Hepatocyte (in vitro differentiated cells): ENCODE results near the gene GPD1. TPM values are rescaled to one million over a fixed set of nuclear protein-coding genes. Genes with fewer than 3 reads are reported as not detected.

ENCODE experiments used
- DNase-seq: peaks from one replicate; pipeline ENCODE4 v3.0.0-alpha.2; 2016; ENCODE audit warnings: low spot score
- H2AFZ ChIP-seq: fragments of 200-600 bp; sonication (generic); 2 replicates; pipeline ENCODE4 v1.6.0; 2016; ENCODE audit warnings: antibody characterized with exemption, mild to moderate bottlenecking
- H3K27ac ChIP-seq: fragments of 200-600 bp; sonication (generic); 2 replicates; pipeline ENCODE4 v1.5.1; 2016; ENCODE audit warnings: mild to moderate bottlenecking
- H3K27me3 ChIP-seq: fragments of 200-600 bp; sonication (generic); 2 replicates; pipeline ENCODE4 v1.6.1; 2016
- H3K36me3 ChIP-seq: fragments of 200-600 bp; sonication (generic); replicated peaks from 2 replicates; pipeline ENCODE4 v1.5.1; 2016; ENCODE audit warnings: low read depth; ENCODE audit not compliant: insufficient read depth
- H3K4me1 ChIP-seq: fragments of 200-600 bp; sonication (generic); 2 replicates; pipeline ENCODE4 v1.5.1; 2016; ENCODE audit warnings: mild to moderate bottlenecking, moderate library complexity; ENCODE audit not compliant: insufficient read depth
- H3K4me2 ChIP-seq: fragments of 200-600 bp; sonication (generic); 2 replicates; pipeline ENCODE4 v1.6.0; 2016
- H3K4me3 ChIP-seq: fragments of 200-600 bp; sonication (generic); 2 replicates; pipeline ENCODE4 v1.5.1; 2016; ENCODE audit warnings: mild to moderate bottlenecking
- H3K79me2 ChIP-seq: fragments of 200-600 bp; sonication (generic); 2 replicates; pipeline ENCODE4 v1.6.0; 2017; ENCODE audit warnings: mild to moderate bottlenecking
- H3K9me2 ChIP-seq: fragments of 200-600 bp; sonication (generic); replicated peaks from 2 replicates; pipeline ENCODE4 v1.6.0; 2017; ENCODE audit warnings: mild to moderate bottlenecking; ENCODE audit not compliant: insufficient read depth
- H3K9me3 ChIP-seq: fragments of 200-600 bp; sonication (generic); 2 replicates; pipeline ENCODE4 v1.5.1; 2016; ENCODE audit warnings: low read depth, mild to moderate bottlenecking
- H4K20me1 ChIP-seq: fragments of 200-600 bp; sonication (generic); 2 replicates; pipeline ENCODE4 v1.6.0; 2016; ENCODE audit warnings: mild to moderate bottlenecking; ENCODE audit not compliant: insufficient read depth, poor library complexity, severe bottlenecking
- CTCF ChIP-seq: fragments of 200-600 bp; sonication (generic); IDR thresholded peaks from 2 replicates; pipeline ENCODE4 v1.5.1; 2016; ENCODE audit warnings: antibody characterized with exemption, mild to moderate bottlenecking; ENCODE audit not compliant: poor library complexity
- EZH2 ChIP-seq: fragments of 200-600 bp; sonication (generic); IDR thresholded peaks from 2 replicates; pipeline ENCODE4 v1.6.1; 2016; ENCODE audit warnings: antibody characterized with exemption, mild to moderate bottlenecking, borderline replicate concordance
- EZH2phosphoT487 ChIP-seq: fragments of 200-600 bp; sonication (generic); IDR thresholded peaks from one replicate; pipeline ENCODE4 v1.6.1; 2018; ENCODE audit warnings: antibody characterized with exemption, mild to moderate bottlenecking, low read depth, moderate library complexity; ENCODE audit not compliant: unreplicated experiment, severe bottlenecking
- WGBS: methylation state at CpG from one replicate; pipeline ENCODE4 v1.1.6; 2016; ENCODE audit warnings: low lambda C conversion rate; ENCODE audit errors: missing lambda C conversion rate; 5-methylcytosine and 5-hydroxymethylcytosine counted together
- polyA plus RNA-seq: library from polyadenylated mRNA; unstranded; fragments of >200 nt; fragmentation: Nextera tagmentation; extraction: Ambion mirVana; gene quantifications from 2 replicates; pipeline ENCODE4 v1.2.1, GENCODE V29; 2016
- total RNA-seq: library from RNA; depleted of rRNA; stranded (reverse); fragments of >200 nt; gene quantifications from 2 replicates; pipeline ENCODE4 v1.2.3, GENCODE V29; 2014

Gene GPD1
- total and polyA plus RNA-seq, 2 experiments from 2014 or later, result 30.6 to 64.1 TPM

DNA sequence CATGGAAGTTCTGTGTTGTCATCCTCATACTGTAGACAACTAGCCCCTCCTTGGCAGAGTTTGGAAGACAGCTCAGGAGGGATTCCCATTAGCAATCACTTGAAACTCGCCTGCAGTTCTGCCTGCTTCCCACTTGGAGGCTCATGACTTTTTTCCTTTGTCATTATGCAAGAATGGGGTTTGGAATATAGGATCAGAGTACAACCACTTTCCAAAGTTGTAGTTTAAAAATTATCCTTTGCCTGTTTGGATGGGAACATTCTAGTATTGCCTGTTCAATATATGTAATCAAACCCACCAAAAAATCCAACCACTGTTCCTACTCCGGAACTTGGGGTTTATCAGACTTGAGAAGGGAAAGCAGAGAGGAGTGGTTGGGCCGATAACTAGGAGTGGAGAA lies 2.1 kb upstream of the GPD1 start:
- peak; percentile 62 for DNase-seq
- Histone ChIP-seq H3K9me2 (no peaks in the 10 kb centered on the region), H3K79me2 (peaks cover 2% of the 10 kb centered on the region), H3K27ac (peak overlapping the region; percentile 11), H4K20me1 (no peaks in the 10 kb centered on the region), H3K4me2 (no peak overlapping the region), H3K36me3 (no peaks in the 10 kb centered on the region), H2AFZ (no peak overlapping the region), H3K9me3 (no peaks in the 10 kb centered on the region), H3K4me1 (peaks cover 25% of the 10 kb centered on the region), H3K4me3 (no peak overlapping the region), H3K27me3 (no peaks in the 10 kb centered on the region)
- TF ChIP-seq CTCF, result peak; percentile 50
- no peak for TF ChIP-seq EZH2
- WGBS, result 69% methylated on average over 3 of the region's 3 CpGs

DNA sequence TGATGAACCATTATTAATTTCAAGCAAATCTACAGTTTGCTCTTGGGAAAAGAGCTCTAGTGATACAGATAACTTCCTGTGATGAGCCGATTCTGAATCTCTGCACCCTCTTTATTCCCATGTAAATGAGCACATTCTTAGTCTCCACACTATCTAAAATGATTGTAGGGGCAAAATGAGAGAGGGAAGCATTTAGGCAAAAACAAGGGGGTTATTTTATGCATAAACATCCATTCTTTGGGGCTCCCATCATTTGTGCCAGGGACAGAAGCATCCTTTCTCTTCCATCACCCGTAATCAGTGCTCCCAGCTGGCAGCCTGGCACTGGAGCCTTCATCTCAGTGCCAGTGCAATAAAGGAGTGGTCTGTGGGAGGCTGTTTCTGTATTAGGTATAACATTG lies 1.7 kb upstream of the GPD1 start:
- Histone ChIP-seq H3K27me3 (no peaks in the 10 kb centered on the region), H3K4me1 (peaks cover 25% of the 10 kb centered on the region), H3K4me3 (no peak overlapping the region), H4K20me1 (no peaks in the 10 kb centered on the region), H3K27ac (peak overlapping the region; percentile 11), H3K4me2 (no peak overlapping the region), H3K79me2 (peaks cover 2% of the 10 kb centered on the region), H2AFZ (no peak overlapping the region), H3K9me2 (no peaks in the 10 kb centered on the region), H3K9me3 (no peaks in the 10 kb centered on the region), H3K36me3 (no peaks in the 10 kb centered on the region)
- 92% methylated on average over 2 of the region's 2 CpGs for WGBS
- TF ChIP-seq EZH2 (no peak), EZH2phosphoT487 (no peak), CTCF (no peak)
- no peak for DNase-seq

GRCh38 chr12:50102646-50103309 lies 1.0 kb upstream of the GPD1 start:
- no peaks in the 10 kb centered on the region for H3K36me3 ChIP-seq
- H3K9me2 ChIP-seq, result no peaks in the 10 kb centered on the region
- no peak for DNase-seq
- H3K4me2 ChIP-seq, result no peak overlapping the region
- peaks cover 25% of the 10 kb centered on the region for H3K4me1 ChIP-seq
- H3K4me3 ChIP-seq, result no peak overlapping the region
- TF ChIP-seq EZH2phosphoT487, result no peak
- TF ChIP-seq EZH2, result no peak
- TF ChIP-seq CTCF, result no peak
- no peaks in the 10 kb centered on the region for H3K9me3 ChIP-seq
- no peaks in the 10 kb centered on the region for H4K20me1 ChIP-seq
- no peak overlapping the region for H2AFZ ChIP-seq
- peak overlapping the region; percentile 84 for H3K27ac ChIP-seq
- H3K79me2 ChIP-seq, result peaks cover 2% of the 10 kb centered on the region
- whole genome bisulfite sequencing, result 73% methylated on average over 8 of the region's 8 CpGs
- no peaks in the 10 kb centered on the region for H3K27me3 ChIP-seq
